ENCODE measurements around the gene USP43. TPM values are rescaled to one million over a fixed set of nuclear protein-coding genes. Genes with fewer than 3 reads are reported as not detected.

The USP43 gene
- polyA plus RNA-seq, 2 of the 4 experiments (the other 2 are of a cell fraction): 3.4 to 4.0 TPM

DNA sequence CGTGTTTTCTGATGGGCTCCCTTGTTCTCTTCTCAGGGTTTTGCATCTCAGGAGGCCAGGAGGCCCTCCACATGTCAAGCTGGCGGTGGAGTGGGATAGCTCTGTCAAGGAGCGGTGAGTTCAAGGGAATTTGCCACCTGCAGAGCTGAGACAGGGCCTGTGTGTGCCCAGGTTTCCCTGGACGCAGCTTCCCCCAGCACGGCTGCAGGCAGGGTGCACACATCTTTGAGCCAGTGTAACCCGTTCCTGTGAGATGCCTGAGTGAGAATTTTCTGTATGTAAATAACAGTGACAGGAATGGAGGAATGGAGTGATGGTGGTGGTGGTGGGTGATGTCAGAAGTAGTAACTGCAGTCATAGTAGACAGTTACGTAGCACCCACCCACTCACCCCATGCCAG lies 54.8 kb downstream of the USP43 start (continued):
- no peak for TF ChIP-seq JUN (IDR thresholded peaks at IDR 0.05)
- TF ChIP-seq, protein P1, sequence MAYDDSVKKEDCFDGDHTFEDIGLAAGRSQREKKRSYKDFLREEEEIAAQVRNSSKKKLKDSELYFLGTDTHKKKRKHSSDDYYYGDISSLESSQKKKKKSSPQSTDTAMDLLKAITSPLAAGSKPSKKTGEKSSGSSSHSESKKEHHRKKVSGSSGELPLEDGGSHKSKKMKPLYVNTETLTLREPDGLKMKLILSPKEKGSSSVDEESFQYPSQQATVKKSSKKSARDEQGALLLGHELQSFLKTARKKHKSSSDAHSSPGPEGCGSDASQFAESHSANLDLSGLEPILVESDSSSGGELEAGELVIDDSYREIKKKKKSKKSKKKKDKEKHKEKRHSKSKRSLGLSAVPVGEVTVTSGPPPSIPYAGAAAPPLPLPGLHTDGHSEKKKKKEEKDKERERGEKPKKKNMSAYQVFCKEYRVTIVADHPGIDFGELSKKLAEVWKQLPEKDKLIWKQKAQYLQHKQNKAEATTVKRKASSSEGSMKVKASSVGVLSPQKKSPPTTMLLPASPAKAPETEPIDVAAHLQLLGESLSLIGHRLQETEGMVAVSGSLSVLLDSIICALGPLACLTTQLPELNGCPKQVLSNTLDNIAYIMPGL (CRISPR knock-in tag; IDR thresholded peaks at IDR 0.05; ENCODE audit: borderline replicate concordance): no peak
- TF ChIP-seq SREBF2 (IDR thresholded peaks at IDR 0.05): no peak
- no peak for TF ChIP-seq HOXB5 (CRISPR knock-in tag; IDR thresholded peaks at IDR 0.05)
- TF ChIP-seq, protein P2, sequence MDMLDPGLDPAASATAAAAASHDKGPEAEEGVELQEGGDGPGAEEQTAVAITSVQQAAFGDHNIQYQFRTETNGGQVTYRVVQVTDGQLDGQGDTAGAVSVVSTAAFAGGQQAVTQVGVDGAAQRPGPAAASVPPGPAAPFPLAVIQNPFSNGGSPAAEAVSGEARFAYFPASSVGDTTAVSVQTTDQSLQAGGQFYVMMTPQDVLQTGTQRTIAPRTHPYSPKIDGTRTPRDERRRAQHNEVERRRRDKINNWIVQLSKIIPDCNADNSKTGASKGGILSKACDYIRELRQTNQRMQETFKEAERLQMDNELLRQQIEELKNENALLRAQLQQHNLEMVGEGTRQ (IDR thresholded peaks at IDR 0.05): no peak
- no peak for TF ChIP-seq KDM5A (IDR thresholded peaks at IDR 0.05)
- TF ChIP-seq, protein P3, sequence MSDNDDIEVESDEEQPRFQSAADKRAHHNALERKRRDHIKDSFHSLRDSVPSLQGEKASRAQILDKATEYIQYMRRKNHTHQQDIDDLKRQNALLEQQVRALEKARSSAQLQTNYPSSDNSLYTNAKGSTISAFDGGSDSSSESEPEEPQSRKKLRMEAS (IDR thresholded peaks at IDR 0.05): no peak
- no peak for TF ChIP-seq NR3C1 (IDR thresholded peaks at IDR 0.05)

DNA sequence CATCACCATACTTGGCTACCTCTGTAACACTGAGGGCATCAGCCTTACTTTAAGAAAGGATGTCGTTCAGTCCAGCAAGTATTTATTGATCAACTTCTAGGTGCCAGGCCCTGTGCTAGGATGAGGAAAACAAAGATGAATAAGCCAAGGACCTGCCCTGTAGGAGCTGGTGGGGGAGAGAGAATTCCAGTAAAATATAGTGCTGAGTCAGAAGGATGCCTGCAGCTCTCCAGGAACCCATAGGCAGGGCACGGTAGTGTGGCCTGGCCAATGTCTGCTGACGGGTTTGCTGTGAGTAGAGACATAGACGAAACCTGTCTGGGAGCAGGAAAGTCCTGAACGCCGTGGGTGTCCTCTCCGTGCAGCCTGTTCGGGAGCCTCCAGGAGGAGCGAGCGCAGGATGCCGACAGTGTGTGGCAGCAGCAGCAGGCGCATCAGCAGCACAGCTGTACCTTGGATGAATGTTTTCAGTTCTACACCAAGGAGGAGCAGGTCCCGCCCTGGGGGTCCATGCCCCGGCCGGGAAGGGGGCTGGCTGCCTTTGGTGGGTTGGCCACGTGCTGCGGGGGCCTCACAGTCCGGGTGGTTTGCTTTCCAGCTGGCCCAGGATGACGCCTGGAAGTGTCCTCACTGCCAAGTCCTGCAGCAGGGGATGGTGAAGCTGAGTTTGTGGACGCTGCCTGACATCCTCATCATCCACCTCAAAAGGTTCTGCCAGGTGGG lies 55.6 kb downstream of the USP43 start:
- POLR2A ChIA-PET: no interaction called here
- Histone ChIP-seq H3K27ac (peak overlapping the region in 1 of 2 experiments; percentile 58; a peak in 2 of 6 replicates), H3K4me1 (0 out of 3 replicates have a peak, but pooled peaks cover 5% of the 10 kb centered on the region), H3K4me2 (no peak overlapping the region), H3K9me3 (no peaks in the 10 kb centered on the region), H3K4me3 (no peak overlapping the region)
- DNase-seq (ENCODE audit: low read depth in 1 of 2, low spot score in 1 of 2) (no peak), ATAC-seq (peak; percentile 57 to 69; a peak in 4 of 6 replicates), FAIRE-seq (no peak)
- CTCF ChIA-PET: interaction anchor here (0.6 to 2.0 kb wide), 4 partner anchors 18 to 1274 kb away, joined by 5 to 8 read pairs (median 5); no protein-coding TSS in a partner anchor
- peak; percentile 36 for TF ChIP-seq MAFK (IDR thresholded peaks at IDR 0.05; ENCODE audit: partially characterized antibody)
- no peak for TF ChIP-seq ZC3H11A (IDR thresholded peaks at IDR 0.05)
- TF ChIP-seq TP53 (CRISPR knock-in tag; IDR thresholded peaks at IDR 0.05): no peak
- TF ChIP-seq RNF2 (IDR thresholded peaks at IDR 0.05; ENCODE audit: borderline replicate concordance, low read depth): no peak
- no peak for TF ChIP-seq E2F6 (IDR thresholded peaks at IDR 0.05; ENCODE audit: borderline replicate concordance, low read depth)
- TF ChIP-seq EP300 (IDR thresholded peaks at IDR 0.05): no peak
- no peak for TF ChIP-seq POLR2A (IDR thresholded peaks at IDR 0.05; ENCODE audit: low read length)
- 86% methylated on average over 20 of the region's 20 CpGs for WGBS (ENCODE audit: missing lambda C conversion rate)

GRCh38 chr17:9702482-9702881 lies 57.2 kb downstream of the USP43 start:
- ATAC-seq: no peak
- Histone ChIP-seq H3K9me3 (no peaks in the 10 kb centered on the region), H3K27ac (no peak overlapping the region), H3K4me3 (no peak overlapping the region), H3K4me1 (0 out of 3 replicates have a peak, but pooled peaks cover 5% of the 10 kb centered on the region), H3K4me2 (no peak overlapping the region)
- WGBS (ENCODE audit: missing lambda C conversion rate): 83% methylated on average over 9 of the region's 9 CpGs
- no peak for FAIRE-seq
- ChIA-PET POLR2A (no interaction called here), CTCF (interaction anchor here (0.6 to 1.7 kb wide), 4 partner anchors 26 to 376 kb away, joined by 3 to 8 read pairs (median 4); no protein-coding TSS in a partner anchor)
- TF ChIP-seq, protein P4, sequence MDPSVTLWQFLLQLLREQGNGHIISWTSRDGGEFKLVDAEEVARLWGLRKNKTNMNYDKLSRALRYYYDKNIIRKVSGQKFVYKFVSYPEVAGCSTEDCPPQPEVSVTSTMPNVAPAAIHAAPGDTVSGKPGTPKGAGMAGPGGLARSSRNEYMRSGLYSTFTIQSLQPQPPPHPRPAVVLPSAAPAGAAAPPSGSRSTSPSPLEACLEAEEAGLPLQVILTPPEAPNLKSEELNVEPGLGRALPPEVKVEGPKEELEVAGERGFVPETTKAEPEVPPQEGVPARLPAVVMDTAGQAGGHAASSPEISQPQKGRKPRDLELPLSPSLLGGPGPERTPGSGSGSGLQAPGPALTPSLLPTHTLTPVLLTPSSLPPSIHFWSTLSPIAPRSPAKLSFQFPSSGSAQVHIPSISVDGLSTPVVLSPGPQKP (IDR thresholded peaks at IDR 0.05; ENCODE audit: low read depth, low read length): no peak
- TF ChIP-seq, protein P5, sequence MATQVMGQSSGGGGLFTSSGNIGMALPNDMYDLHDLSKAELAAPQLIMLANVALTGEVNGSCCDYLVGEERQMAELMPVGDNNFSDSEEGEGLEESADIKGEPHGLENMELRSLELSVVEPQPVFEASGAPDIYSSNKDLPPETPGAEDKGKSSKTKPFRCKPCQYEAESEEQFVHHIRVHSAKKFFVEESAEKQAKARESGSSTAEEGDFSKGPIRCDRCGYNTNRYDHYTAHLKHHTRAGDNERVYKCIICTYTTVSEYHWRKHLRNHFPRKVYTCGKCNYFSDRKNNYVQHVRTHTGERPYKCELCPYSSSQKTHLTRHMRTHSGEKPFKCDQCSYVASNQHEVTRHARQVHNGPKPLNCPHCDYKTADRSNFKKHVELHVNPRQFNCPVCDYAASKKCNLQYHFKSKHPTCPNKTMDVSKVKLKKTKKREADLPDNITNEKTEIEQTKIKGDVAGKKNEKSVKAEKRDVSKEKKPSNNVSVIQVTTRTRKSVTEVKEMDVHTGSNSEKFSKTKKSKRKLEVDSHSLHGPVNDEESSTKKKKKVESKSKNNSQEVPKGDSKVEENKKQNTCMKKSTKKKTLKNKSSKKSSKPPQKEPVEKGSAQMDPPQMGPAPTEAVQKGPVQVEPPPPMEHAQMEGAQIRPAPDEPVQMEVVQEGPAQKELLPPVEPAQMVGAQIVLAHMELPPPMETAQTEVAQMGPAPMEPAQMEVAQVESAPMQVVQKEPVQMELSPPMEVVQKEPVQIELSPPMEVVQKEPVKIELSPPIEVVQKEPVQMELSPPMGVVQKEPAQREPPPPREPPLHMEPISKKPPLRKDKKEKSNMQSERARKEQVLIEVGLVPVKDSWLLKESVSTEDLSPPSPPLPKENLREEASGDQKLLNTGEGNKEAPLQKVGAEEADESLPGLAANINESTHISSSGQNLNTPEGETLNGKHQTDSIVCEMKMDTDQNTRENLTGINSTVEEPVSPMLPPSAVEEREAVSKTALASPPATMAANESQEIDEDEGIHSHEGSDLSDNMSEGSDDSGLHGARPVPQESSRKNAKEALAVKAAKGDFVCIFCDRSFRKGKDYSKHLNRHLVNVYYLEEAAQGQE (IDR thresholded peaks at IDR 0.05): no peak
- no peak for DNase-seq (ENCODE audit: low read depth in 1 of 2, low spot score in 1 of 2)

All from A549 (cell line).